ENCODE measurements around the gene MAN2A1. TPM values are rescaled to one million over a fixed set of nuclear protein-coding genes. Genes with fewer than 3 reads are reported as not detected.

The MAN2A1 gene
- total RNA-seq, 1 experiment from 2014 or later: 128 TPM

- peaks cover 55% of the 10 kb centered on the region for H3K36me3 ChIP-seq (ENCODE audit: insufficient read depth, low read length, poor library complexity, severe bottlenecking)
- no peak overlapping the region for H3K27ac ChIP-seq (ENCODE audit: low read depth, low read length, poor library complexity, severe bottlenecking)
- ChIA-PET CTCF (no interaction called here), POLR2A (ENCODE audit: low non-redundant PET) (no interaction called here)
- BruUV-seq (replicated peaks): no TSS peak
- TF ChIP-seq CTCF (conservative IDR thresholded peaks at IDR 0.05; ENCODE audit: low read depth, low read length) (no peak), EZH2 (IDR thresholded peaks at IDR 0.05; ENCODE audit: borderline replicate concordance, low read depth, low read length, poor library complexity, severe bottlenecking) (no peak)
- H3K4me3 ChIP-seq (ENCODE audit: low read depth, low read length, poor library complexity, severe bottlenecking): no peak overlapping the region
- intact Hi-C loops (cut with micrococcal nuclease; ENCODE audit: unreplicated experiment): no loop called here
- H3K27me3 ChIP-seq (replicated peaks; ENCODE audit: insufficient read depth, low read depth, low read length, poor library complexity): no peaks in the 10 kb centered on the region
- DNase-seq (ENCODE audit: low spot score): no peak
- peaks cover 32% of the 10 kb centered on the region for H3K4me1 ChIP-seq (ENCODE audit: insufficient read depth, low read length, poor library complexity, severe bottlenecking)
- no peaks in the 10 kb centered on the region for H3K9me3 ChIP-seq (ENCODE audit: low read depth, low read length, poor library complexity, severe bottlenecking)
Observed at GRCh38 chr5:109714592-109714991, 24.9 kb downstream of the MAN2A1 start.

GRCh38 chr5:109718216-109718615 is 28.5 kb downstream of the MAN2A1 start:
- H3K4me3 ChIP-seq (ENCODE audit: low read depth, low read length, poor library complexity, severe bottlenecking): no peak overlapping the region
- peaks cover 65% of the 10 kb centered on the region for H3K36me3 ChIP-seq (ENCODE audit: insufficient read depth, low read length, poor library complexity, severe bottlenecking)
- intact Hi-C loops (cut with micrococcal nuclease; ENCODE audit: unreplicated experiment): no loop called here
- no peak overlapping the region for H3K27ac ChIP-seq (ENCODE audit: low read depth, low read length, poor library complexity, severe bottlenecking)
- no peaks in the 10 kb centered on the region for H3K27me3 ChIP-seq (replicated peaks; ENCODE audit: insufficient read depth, low read depth, low read length, poor library complexity)
- no peak for DNase-seq (ENCODE audit: low spot score)
- ChIA-PET CTCF (no interaction called here), POLR2A (ENCODE audit: low non-redundant PET) (no interaction called here)
- no peaks in the 10 kb centered on the region for H3K9me3 ChIP-seq (ENCODE audit: low read depth, low read length, poor library complexity, severe bottlenecking)
- peaks cover 31% of the 10 kb centered on the region for H3K4me1 ChIP-seq (ENCODE audit: insufficient read depth, low read length, poor library complexity, severe bottlenecking)
- TF ChIP-seq EZH2 (IDR thresholded peaks at IDR 0.05; ENCODE audit: borderline replicate concordance, low read depth, low read length, poor library complexity, severe bottlenecking) (no peak), CTCF (conservative IDR thresholded peaks at IDR 0.05; ENCODE audit: low read depth, low read length) (no peak)
- no TSS peak for BruUV-seq (replicated peaks)

- Histone ChIP-seq H3K9me3 (ENCODE audit: low read depth, low read length, poor library complexity, severe bottlenecking) (no peaks in the 10 kb centered on the region), H3K27me3 (replicated peaks; ENCODE audit: insufficient read depth, low read depth, low read length, poor library complexity) (no peaks in the 10 kb centered on the region), H3K36me3 (ENCODE audit: insufficient read depth, low read length, poor library complexity, severe bottlenecking) (peaks cover 62% of the 10 kb centered on the region), H3K4me1 (ENCODE audit: insufficient read depth, low read length, poor library complexity, severe bottlenecking) (peaks cover 35% of the 10 kb centered on the region), H3K4me3 (ENCODE audit: low read depth, low read length, poor library complexity, severe bottlenecking) (no peak overlapping the region), H3K27ac (ENCODE audit: low read depth, low read length, poor library complexity, severe bottlenecking) (no peak overlapping the region)
- intact Hi-C loops (cut with micrococcal nuclease; ENCODE audit: unreplicated experiment): no loop called here
- POLR2A ChIA-PET (ENCODE audit: low non-redundant PET): no interaction called here
- no peak for DNase-seq (ENCODE audit: low spot score)
- BruUV-seq (replicated peaks): no TSS peak
- TF ChIP-seq EZH2 (IDR thresholded peaks at IDR 0.05; ENCODE audit: borderline replicate concordance, low read depth, low read length, poor library complexity, severe bottlenecking) (no peak), CTCF (conservative IDR thresholded peaks at IDR 0.05; ENCODE audit: low read depth, low read length) (no peak)
- CTCF ChIA-PET: no interaction called here
Observed at GRCh38 chr5:109718632-109719031, 28.9 kb downstream of the MAN2A1 start.
